ENCODE data around the gene DCST2.

The DCST2 gene

GRCh38 chr1:155008015-155008941 lies 25.3 kb downstream of the DCST2 start:
- peak; percentile 53 for DNase-seq

GRCh38 chr1:155007251-155007828 lies 26.2 kb downstream of the DCST2 start:
- peak; percentile 51 for DNase-seq

GRCh38 chr1:155006601-155007101 lies 26.9 kb downstream of the DCST2 start:
- peak; percentile 59 for DNase-seq

DNA sequence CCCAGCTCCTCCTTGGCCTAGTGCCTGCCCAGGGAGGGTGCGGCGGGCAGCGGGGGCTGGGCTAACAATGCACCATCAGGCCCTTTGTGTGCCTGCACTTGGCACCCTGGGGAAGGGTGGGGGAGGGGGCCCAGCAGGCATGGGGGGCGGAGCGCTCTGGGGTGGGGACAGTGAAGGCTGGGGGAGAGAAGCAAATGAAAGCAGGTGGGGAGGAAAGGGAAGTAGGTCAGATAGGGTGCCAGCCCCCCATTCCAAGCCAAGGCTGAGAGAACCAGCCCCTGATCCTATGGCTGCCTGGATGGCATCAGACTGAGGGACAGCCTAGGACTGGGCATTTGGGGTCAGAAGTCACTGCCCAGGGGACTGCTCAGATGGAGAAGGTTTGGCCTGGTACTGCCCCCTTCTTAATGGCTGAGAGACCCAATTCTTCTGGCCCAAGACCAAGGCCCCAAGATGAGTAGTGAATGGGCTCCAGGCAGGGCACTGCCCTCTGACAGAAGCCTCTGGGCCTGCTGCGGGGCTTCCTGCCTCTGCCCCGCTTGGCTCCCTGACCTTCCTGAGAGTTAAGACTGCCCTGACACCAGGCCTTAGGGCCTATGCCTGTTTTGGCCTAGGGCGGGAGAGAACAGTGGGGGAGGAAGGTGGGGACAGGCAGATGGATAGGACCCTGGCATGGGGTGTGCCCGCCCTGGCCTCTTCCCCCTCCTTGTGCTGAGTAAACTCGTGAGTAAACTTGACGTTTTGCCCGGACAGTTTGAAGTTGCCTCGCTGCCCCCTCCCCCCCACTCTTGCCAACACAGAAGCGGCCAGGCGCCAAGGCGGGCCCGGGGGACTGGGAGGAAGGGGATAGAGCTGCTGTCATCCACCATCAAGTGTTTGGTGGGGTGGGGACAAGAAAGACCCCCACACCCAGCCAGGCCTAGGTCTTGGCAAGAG lies 28.2 kb downstream of the DCST2 start:
- peak; percentile 55 for DNase-seq

DNA sequence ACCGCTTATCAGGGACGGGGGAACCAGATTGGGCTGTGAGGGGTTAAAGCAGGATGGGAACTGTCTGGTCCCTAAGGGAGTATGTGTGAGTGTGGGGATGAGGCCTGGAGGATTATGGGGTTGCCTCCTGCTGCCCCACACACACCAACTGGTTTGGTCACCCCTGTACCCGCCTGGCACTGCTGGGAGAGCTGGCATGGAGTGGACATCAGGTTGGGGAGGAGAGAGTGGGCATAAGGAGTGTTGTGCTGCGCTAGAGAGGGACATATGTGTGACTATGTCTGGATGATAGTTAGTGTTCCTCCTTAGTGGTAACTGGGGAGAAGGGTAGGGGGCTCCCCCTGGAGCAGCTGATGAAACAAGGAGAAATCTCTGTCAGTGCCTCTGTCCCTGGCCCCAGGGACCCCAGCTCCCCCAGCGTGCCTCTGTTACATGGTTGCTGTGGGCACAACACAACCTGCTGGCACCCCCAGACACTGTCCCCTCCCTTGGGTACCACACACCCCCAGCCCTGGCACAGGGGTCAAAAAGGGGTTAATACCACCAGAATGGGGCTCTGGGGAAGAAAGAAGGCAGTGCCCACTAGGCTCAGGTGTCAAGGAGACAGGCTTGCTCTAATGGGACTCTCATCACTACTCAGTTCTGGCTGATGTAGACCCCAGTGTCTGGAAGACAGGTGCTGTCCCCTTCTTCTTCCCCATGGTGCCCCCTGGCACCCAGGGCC lies 29.1 kb downstream of the DCST2 start:
- DNase-seq: peak; percentile 59

DNA sequence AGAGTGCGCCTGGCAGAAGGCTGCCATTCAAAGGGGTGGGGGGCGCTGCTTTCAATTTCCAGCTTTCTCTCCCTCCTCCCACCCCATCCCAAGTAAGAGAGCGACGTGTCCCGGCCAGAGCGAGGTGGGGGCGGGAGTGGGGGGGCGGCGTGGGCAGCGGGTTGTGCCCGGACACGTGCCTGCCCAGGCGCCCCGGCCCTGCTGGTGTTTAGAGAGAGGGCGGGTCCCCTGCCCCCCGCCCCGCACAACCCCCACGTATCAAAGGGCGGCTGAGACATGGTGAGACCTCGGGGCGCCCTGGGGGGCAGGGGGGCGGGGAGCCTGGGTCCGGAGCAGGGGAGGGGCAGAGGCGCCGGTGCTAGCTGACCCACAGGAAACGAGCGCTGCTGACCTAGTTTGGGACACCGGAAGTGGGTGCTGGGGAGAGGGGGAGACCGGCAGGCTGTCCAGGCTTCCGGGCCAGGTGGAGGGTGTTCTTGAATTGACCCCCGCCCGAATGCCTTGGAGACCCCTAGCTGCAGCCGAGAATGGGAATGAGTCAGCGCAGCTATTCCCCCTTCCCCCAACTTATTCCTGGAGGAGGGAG lies 29.7 kb downstream of the DCST2 start:
- DNase-seq: no peak

DNA sequence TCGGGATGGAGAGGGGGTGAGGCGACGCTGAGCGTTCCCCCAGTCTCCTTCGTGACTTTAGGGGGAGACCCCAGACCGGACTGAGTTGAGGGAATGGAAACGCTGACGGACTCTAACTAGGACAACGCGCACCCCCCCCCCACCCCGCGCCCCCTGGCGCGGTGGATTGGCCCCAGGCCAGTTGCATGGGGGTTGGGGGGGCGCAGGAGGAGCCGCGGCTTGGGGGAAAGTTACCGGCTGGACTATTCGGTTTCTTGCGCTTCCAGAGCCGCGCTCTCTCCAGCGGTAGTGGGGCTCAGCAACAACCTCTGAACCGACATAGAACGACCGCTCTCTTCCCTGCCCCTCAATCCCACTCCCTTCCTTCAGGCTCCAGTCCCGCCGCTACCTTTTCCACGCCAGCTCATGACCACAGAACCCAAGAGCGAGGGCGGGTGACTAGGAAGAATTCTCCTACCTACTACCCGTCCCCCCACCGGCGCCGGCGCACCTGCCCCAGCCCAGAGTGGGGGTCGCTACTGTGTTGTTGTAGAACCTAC lies 30.3 kb downstream of the DCST2 start:
- no peak for DNase-seq

- peak; percentile 64 for DNase-seq
These were observed 30.9 kb downstream of the DCST2 start, which contains the start of gene ZBTB7B for GRCh38 chr1:155002464-155003226. TSS of gene ZBTB7B (plus strand) at chr1:155002802. CDS start at chr1:155014661, 11,859 bp downstream.

- DNase-seq: peak; percentile 96
These were observed 31.7 kb downstream of the DCST2 start for GRCh38 chr1:155001675-155002463.

GRCh38 chr1:155001425-155001674 lies 32.2 kb downstream of the DCST2 start:
- no peak for DNase-seq

- DNase-seq: peak; percentile 91
These were observed 32.7 kb downstream of the DCST2 start for GRCh38 chr1:155000726-155001424.

DNA sequence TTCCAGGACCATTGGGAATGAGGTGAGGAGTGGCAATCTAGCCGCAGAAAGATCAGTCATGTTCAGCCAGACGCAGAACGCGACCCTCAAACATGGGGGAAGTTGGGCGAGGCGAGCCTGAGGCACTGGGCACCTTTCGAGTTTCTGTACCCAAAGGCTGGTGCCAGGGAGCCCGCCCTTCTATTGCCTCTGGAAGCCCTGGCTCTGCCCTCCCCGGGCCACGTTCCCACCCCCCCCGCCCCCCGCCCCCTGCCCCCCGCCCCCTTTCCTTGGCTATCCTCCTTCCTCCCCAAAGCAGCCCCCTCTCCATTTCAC lies 33.2 kb downstream of the DCST2 start:
- peak; percentile 75 for DNase-seq

DNA sequence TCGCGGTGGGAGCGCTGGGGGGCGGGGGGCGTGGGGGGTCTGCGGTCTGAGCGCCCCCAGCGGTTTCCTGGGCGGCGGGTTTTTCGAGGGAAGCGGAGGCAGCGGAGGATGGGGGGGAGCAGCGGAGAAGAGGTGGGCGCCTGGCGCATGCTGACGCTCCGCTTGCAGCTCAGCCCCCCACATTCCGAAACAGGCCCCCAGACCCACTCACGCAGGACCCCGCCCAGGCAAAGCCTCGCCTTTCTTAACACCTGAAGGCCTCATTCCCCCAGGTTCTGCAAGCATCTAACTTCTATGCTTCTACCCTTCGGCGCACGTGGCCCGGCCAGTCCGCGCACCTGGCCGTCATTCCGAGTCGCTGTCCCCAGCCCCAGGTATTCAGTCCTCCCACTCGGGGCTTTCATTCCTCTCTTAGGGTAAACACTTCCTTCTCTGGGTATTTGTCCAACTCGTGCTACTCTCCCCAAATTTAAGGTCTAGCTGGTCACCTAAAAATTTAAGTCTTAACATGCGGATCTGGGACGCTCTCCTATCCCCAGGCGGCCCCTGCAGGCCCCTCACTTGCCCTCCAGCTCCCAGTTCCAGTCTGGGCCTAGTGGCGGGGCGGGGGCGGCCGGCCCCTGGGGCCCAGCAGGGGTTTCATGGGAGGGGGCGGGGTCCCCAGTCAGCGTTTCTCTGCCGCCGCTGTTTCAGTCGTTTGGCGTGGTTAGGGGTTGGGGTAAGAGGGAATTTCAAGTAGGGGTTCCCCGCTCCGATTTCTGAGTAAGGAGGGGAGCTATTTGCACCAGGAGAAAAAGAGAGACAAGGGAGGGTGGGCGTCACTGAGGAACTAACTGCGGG lies 33.8 kb downstream of the DCST2 start:
- peak; percentile 84 for DNase-seq

GRCh38 chr1:154998818-154999570 lies 34.6 kb downstream of the DCST2 start:
- peak; percentile 88 for DNase-seq

DNA sequence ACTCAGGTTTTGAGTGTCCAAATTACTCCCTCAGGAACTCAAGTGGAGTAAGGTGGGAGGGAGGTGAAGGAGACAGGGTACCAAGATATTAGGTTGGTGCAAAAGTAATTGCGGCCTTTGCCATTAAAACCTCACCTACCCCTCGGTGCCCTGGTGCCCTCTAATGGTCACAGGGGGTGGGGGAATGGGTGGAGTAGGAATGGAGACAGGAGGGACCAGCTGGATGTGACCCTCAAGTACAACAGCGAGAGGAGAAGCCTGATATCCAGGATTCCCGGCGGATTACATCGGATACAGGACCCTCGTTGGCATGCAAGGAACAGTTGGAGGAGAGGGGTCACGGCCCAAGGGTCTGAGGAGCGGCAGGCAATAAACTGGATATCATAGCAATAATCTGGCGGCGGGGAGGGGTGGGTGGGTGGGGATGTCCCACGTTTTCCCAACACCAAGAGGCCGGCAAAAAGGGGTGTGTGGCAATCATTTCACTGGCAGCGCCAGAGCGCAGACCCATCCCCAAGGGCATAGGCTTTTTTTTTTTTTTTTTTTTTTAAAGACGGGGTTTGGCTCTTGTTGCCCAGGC lies 35.3 kb downstream of the DCST2 start:
- DNase-seq: no peak

GRCh38 chr1:154996966-154997701 lies 36.4 kb downstream of the DCST2 start:
- DNase-seq: no peak

All from activated CD8-positive, alpha-beta memory T cell treated with anti-CD3 and anti-CD28 coated beads, Interleukin-2, amount 50 U/mL, for 48 hours (primary cell).